ENCODE measurements around the gene GDF9. TPM values are rescaled to one million over a fixed set of nuclear protein-coding genes. Genes with fewer than 3 reads are reported as not detected.
A peak's percentile ranks its signal among the peaks of the same experiment; 100 is the strongest.

Gene GDF9
- total RNA-seq, 1 experiment from 2014 or later, result 0.24 TPM

DNA sequence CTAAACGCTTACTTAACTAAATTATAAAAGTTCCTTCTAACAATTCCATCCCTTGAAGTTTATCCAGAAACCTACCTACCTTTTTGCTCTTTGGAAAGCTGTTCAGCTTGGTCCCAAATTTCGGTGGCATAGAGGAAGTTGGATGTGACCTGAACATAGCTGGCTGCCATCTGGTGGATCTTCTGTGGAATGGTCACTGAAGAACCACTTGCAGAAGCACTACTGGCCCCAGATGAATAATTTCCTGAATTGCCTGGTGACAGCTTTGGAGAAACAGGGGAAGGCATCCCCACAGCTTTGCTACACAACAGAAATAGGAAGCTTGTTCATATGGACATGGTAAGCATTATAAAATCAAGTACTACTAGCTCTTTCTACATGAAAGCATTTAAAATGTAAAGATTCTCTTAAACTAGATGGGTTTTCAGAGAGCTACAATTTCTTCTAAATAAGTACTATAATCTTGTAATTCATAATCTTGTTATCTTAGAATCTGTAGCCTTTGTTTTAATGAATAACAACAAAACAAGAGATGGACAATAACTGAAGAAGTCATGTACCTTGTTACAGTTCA lies 17.1 kb upstream of the GDF9 start:
- Mint-ChIP-seq H3K4me3 (no peak overlapping the region), H3K36me3 (ENCODE audit: insufficient read depth in 1 of 3, low read depth in 3 of 3) (peaks cover 23 to 83% (median 82%) of the 10 kb centered on the region in 3 experiments; a peak in 6 of 7 replicates), H3K27me3 (ENCODE audit: low read depth) (no peaks in the 10 kb centered on the region), H3K4me1 (peaks cover 0 to 2% of the 10 kb centered on the region in 2 experiments; a peak in 1 of 4 replicates), H3K9me3 (no peaks in the 10 kb centered on the region), H3K27ac (no peak overlapping the region)
- H2BK12ac ChIP-seq (ENCODE audit: insufficient read length, low read depth, low read length), result no peak overlapping the region
- H3K9me3 ChIP-seq (ENCODE audit: control insufficient read depth, low read depth, low read length), result no peaks in the 10 kb centered on the region
- H3K18ac ChIP-seq (ENCODE audit: insufficient read length, low read depth, low read length), result no peak overlapping the region
- no peaks in the 10 kb centered on the region for H3K23me2 ChIP-seq (ENCODE audit: insufficient read length, low read depth, low read length, poor library complexity, severe bottlenecking)
- no peak overlapping the region for H3K56ac ChIP-seq (ENCODE audit: insufficient read length, low read depth, low read length)
- H3K4me2 ChIP-seq (ENCODE audit: insufficient read depth, insufficient read length, low read length), result no peak overlapping the region
- no peak overlapping the region for H2BK15ac ChIP-seq (ENCODE audit: low read depth, low read length)
- H4K5ac ChIP-seq (ENCODE audit: insufficient read length, low read depth, low read length), result no peak overlapping the region
- no peak overlapping the region for H3K9ac ChIP-seq (ENCODE audit: extremely low read depth, insufficient read length, low read length)
- H3K27ac ChIP-seq (ENCODE audit: insufficient read length, low read depth, low read length), result no peak overlapping the region
- no peaks in the 10 kb centered on the region for H3K4me1 ChIP-seq (ENCODE audit: insufficient read depth, low read length)
- H3K4ac ChIP-seq (ENCODE audit: low read depth, low read length), result no peak overlapping the region
- no peak overlapping the region for H3K23ac ChIP-seq (ENCODE audit: insufficient read length, low read depth, low read length)
- H4K20me1 ChIP-seq (ENCODE audit: control insufficient read depth, insufficient read depth, insufficient read length), result no peaks in the 10 kb centered on the region
- no peak overlapping the region for H3T11ph ChIP-seq (ENCODE audit: low read length)
- TF ChIP-seq, protein P1, sequence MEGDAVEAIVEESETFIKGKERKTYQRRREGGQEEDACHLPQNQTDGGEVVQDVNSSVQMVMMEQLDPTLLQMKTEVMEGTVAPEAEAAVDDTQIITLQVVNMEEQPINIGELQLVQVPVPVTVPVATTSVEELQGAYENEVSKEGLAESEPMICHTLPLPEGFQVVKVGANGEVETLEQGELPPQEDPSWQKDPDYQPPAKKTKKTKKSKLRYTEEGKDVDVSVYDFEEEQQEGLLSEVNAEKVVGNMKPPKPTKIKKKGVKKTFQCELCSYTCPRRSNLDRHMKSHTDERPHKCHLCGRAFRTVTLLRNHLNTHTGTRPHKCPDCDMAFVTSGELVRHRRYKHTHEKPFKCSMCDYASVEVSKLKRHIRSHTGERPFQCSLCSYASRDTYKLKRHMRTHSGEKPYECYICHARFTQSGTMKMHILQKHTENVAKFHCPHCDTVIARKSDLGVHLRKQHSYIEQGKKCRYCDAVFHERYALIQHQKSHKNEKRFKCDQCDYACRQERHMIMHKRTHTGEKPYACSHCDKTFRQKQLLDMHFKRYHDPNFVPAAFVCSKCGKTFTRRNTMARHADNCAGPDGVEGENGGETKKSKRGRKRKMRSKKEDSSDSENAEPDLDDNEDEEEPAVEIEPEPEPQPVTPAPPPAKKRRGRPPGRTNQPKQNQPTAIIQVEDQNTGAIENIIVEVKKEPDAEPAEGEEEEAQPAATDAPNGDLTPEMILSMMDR (conservative IDR thresholded peaks at IDR 0.05), result peak; percentile 70
- DNase-seq, result peak; percentile 40
- H4K91ac ChIP-seq (ENCODE audit: insufficient read length, low read depth, low read length), result no peak overlapping the region
- no peak overlapping the region for H4K8ac ChIP-seq (replicated peaks; ENCODE audit: insufficient read length, low read depth, low read length)
- no peaks in the 10 kb centered on the region for H3K79me2 ChIP-seq (ENCODE audit: insufficient read depth, low read length)
- 100% methylated on average over 1 of the region's 2 CpGs for WGBS (ENCODE audit: extremely low coverage, insufficient read length, low lambda C conversion rate)
- H2BK5ac ChIP-seq (ENCODE audit: insufficient read length, low read length), result no peak overlapping the region
- H2AFZ ChIP-seq (ENCODE audit: low read length), result no peak overlapping the region
- no peaks in the 10 kb centered on the region for H3K27me3 ChIP-seq (ENCODE audit: insufficient read depth, low read length)
- H3K79me1 ChIP-seq (ENCODE audit: insufficient read depth, low read depth, low read length, poor library complexity, severe bottlenecking), result no peaks in the 10 kb centered on the region
- no peak overlapping the region for H2AK5ac ChIP-seq (ENCODE audit: insufficient read length, low read length)
- H2BK120ac ChIP-seq (ENCODE audit: low read depth, low read length, poor library complexity, severe bottlenecking), result no peak overlapping the region
- H2BK20ac ChIP-seq (ENCODE audit: low read depth, low read length, poor library complexity, severe bottlenecking), result no peak overlapping the region
- no peak overlapping the region for H3K14ac ChIP-seq (ENCODE audit: insufficient read depth, low read length)
